Left lung (tissue), 10 donors: ENCODE data around the gene SIAH2. TPM values are rescaled to one million over a fixed set of nuclear protein-coding genes. Genes with fewer than 3 reads are reported as not detected.
A peak's percentile ranks its signal among the peaks of the same experiment; 100 is the strongest.

Source experiments
- ATAC-seq: fragments of 200-7000 bp; cut with Tn5 transposase; one replicate; pipeline ENCODE4 v1.9.1; 2020; ENCODE audit warnings: moderate library complexity
- DNase-seq, 4 donors: peaks; one replicate each; pipeline ENCODE4 v3.0.0-alpha.2; 2013 to 2020
- H3K27ac ChIP-seq, 2 donors: fragments of 200-600 bp; sonication (generic) in 1 of 2; one replicate each; pipeline versions ENCODE4 v1.5.0 to v1.8.0; 2020 to 2021
- H3K27me3 ChIP-seq, 2 donors: fragments of 200-600 bp; sonication (generic) in 1 of 2; one replicate each; pipeline versions ENCODE4 v1.5.0 to v1.8.0; 2020 to 2021
- H3K36me3 ChIP-seq, 2 donors: fragments of 200-600 bp; sonication (generic) in 1 of 2; one replicate each; pipeline versions ENCODE4 v1.5.0 to v1.8.0; 2020 to 2021
- H3K4me1 ChIP-seq, 2 donors: fragments of 200-600 bp; one replicate each; pipeline ENCODE4 v1.8.0; 2021
- H3K4me3 ChIP-seq, 2 donors: fragments of 200-600 bp; sonication (generic) in 1 of 2; one replicate each; pipeline versions ENCODE4 v1.5.0 to v1.8.0; 2020 to 2021; ENCODE audit warnings: mild to moderate bottlenecking in 1 of 2
- H3K9me3 ChIP-seq, 2 donors: fragments of 200-600 bp; sonication (generic) in 1 of 2; one replicate each; pipeline versions ENCODE4 v1.5.0 to v1.8.0; 2020 to 2021
- CTCF ChIP-seq, 2 donors: fragments of 200-600 bp; sonication (generic) in 1 of 2; IDR thresholded peaks; one replicate each; pipeline versions ENCODE4 v1.5.0 to v1.8.0; 2021; ENCODE audit warnings: antibody characterized with exemption in 2 of 2
- intact Hi-C, 2 donors: fragments of 100-400 bp; cut with DNase I; formaldehyde crosslinking; loops; one replicate each; pipeline versions ENCODE4 v1.11.2 to v1.14.2; 2022
- polyA plus RNA-seq, 6 donors: library from polyadenylated mRNA; unstranded; fragments of 120-200 nt; gene quantifications; one replicate each; pipeline ENCODE4 v1.2.1, GENCODE V29; 2013; ENCODE audit not compliant: insufficient read length in 6 of 6
- total RNA-seq, 2 donors: library from RNA; stranded (reverse); fragmentation: NEBNext Ultra II Directional; extraction: Animal tissue kit (Norgen Biotek cat#: 25700); gene quantifications; one replicate each; pipeline ENCODE4 v1.2.1, GENCODE V29; 2021
- donor health status: DM: no; HTN: yes; CAD: no.
- donor health status: DM: no; HTN: no; CAD: no.

The SIAH2 gene
- total and polyA plus RNA-seq, 8 donors: 19.1 to 22.9 (median 21.6) TPM

- Histone ChIP-seq H3K27me3 (peaks cover 0 to 5% of the 10 kb centered on the region in 2 donors), H3K4me3 (no peak overlapping the region), H3K27ac (no peak overlapping the region), H3K36me3 (no peaks in the 10 kb centered on the region), H3K4me1 (no peaks in the 10 kb centered on the region), H3K9me3 (no peaks in the 10 kb centered on the region)
- no peak for TF ChIP-seq CTCF (IDR thresholded peaks at IDR 0.05)
- intact Hi-C loops: no loop called here
- DNase-seq (no peak), ATAC-seq (no peak)
These were observed 21.8 kb upstream of the SIAH2 start for GRCh38 chr3:150784747-150785125.

GRCh38 chr3:150783920-150784746 lies 21.2 kb upstream of the SIAH2 start:
- Histone ChIP-seq H3K27ac (no peak overlapping the region), H3K27me3 (peaks cover 0 to 5% of the 10 kb centered on the region in 2 donors), H3K4me3 (no peak overlapping the region), H3K9me3 (no peaks in the 10 kb centered on the region), H3K4me1 (no peaks in the 10 kb centered on the region), H3K36me3 (no peaks in the 10 kb centered on the region)
- ATAC-seq (no peak), DNase-seq (no peak)
- TF ChIP-seq CTCF (IDR thresholded peaks at IDR 0.05): no peak
- intact Hi-C loops: no loop called here

- no peak overlapping the region for H3K4me3 ChIP-seq
- no peak for DNase-seq
- TF ChIP-seq CTCF (IDR thresholded peaks at IDR 0.05): no peak
- no peak overlapping the region for H3K27ac ChIP-seq
- H3K4me1 ChIP-seq: no peaks in the 10 kb centered on the region
- intact Hi-C loops: no loop called here
- no peaks in the 10 kb centered on the region for H3K9me3 ChIP-seq
- peaks cover 0 to 3% of the 10 kb centered on the region in 2 donors for H3K27me3 ChIP-seq
- H3K36me3 ChIP-seq: no peaks in the 10 kb centered on the region
- no peak for ATAC-seq
These were observed 20.3 kb upstream of the SIAH2 start for GRCh38 chr3:150783316-150783715.

GRCh38 chr3:150779402-150779858 lies 16.5 kb upstream of the SIAH2 start:
- intact Hi-C loops: no loop called here
- H3K9me3 ChIP-seq: no peaks in the 10 kb centered on the region
- TF ChIP-seq CTCF (IDR thresholded peaks at IDR 0.05): no peak
- no peaks in the 10 kb centered on the region for H3K36me3 ChIP-seq
- DNase-seq: peak in 1 of 4 donors; percentile 61
- no peaks in the 10 kb centered on the region for H3K27me3 ChIP-seq
- no peaks in the 10 kb centered on the region for H3K4me1 ChIP-seq
- ATAC-seq: no peak
- H3K4me3 ChIP-seq: no peak overlapping the region
- no peak overlapping the region for H3K27ac ChIP-seq

GRCh38 chr3:150778793-150779401 lies 15.9 kb upstream of the SIAH2 start:
- DNase-seq: peak in 1 of 4 donors; percentile 73
- intact Hi-C loops: no loop called here
- Histone ChIP-seq H3K4me1 (no peaks in the 10 kb centered on the region), H3K9me3 (no peaks in the 10 kb centered on the region), H3K27me3 (no peaks in the 10 kb centered on the region), H3K4me3 (no peak overlapping the region), H3K27ac (no peak overlapping the region), H3K36me3 (no peaks in the 10 kb centered on the region)
- ATAC-seq: no peak
- TF ChIP-seq CTCF (IDR thresholded peaks at IDR 0.05): no peak
